GM19455 (cell line): Measurements from ENCODE around the gene ST8SIA4.

ENCODE experiments used
- ATAC-seq: cut with Tn5 transposase; IDR thresholded peaks from one replicate; pipeline ENCODE4 v1.9.1; 2021; ENCODE audit not compliant: unreplicated experiment

Gene ST8SIA4, protein sequence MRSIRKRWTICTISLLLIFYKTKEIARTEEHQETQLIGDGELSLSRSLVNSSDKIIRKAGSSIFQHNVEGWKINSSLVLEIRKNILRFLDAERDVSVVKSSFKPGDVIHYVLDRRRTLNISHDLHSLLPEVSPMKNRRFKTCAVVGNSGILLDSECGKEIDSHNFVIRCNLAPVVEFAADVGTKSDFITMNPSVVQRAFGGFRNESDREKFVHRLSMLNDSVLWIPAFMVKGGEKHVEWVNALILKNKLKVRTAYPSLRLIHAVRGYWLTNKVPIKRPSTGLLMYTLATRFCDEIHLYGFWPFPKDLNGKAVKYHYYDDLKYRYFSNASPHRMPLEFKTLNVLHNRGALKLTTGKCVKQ

DNA sequence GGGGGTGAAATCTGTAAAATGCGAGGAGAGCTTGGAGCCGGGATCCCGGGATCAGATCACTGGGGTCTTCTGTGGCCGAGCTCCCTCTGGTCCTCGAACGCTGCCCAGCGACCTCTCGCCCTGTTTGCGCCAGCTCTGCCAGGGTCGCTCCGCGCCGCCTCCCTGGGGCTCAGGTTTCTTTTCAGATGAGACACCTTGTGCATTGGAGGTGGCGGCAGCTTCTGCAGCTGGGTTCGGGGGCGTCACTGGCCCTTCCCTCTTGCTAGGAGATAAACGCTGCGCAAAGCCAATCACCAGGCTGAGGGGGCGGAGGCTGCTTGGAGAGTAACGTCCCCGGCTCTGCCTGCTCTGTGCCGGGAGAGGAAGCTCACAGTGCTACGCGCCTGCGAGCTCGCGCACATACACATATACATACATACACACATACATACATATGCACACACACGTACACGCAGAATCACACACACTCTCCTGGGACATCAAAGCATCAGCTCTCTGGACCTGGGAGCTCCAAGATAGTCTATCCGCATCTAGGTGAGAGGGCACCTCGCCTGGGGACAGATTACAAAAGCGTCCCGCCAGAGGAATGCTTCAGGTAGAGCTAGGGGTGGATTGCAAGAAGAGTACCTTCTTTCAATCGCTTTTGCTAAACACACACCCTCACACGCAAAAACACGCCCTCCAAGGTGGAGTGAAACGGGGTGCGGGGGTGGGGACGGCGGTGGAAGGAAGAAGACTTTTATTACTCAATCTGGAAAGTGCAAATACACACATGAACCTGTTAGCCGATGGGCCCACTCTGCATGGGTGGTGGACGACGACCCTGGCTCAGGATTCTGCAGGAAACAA is at the start of gene ST8SIA4:
Gene ST8SIA4 (minus strand): TSS at position 244 of the 849 bp plus-strand sequence. CDS start 327 bp downstream, outside the sequence.
- ATAC-seq, result peak; percentile 69

GRCh38 chr5:100950985-100951384 is 47.9 kb upstream of the ST8SIA4 start:
- ATAC-seq, result no peak

DNA sequence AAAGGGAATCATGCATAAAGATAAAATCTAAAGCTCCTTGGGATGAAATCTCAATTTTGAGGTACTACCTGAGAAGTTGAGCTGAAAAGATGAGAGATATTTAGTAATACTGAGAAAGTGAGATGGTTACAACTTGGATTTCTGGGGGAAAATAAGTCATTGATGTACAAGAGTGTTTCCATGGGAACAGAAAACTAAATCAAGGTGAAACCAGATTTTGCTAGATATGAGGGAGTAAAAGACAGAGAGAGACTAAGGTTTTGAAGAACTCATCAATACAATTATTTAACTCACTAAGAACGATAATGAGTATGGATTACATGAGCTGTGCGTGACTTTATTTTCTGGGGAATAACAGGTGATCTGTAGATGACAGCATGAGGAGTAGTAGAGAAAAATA is 10.2 kb upstream of the ST8SIA4 start:
- no peak for ATAC-seq

- ATAC-seq, result no peak
These were observed 6.0 kb upstream of the ST8SIA4 start for GRCh38 chr5:100909034-100909433.

GRCh38 chr5:100905259-100905914 is 2.3 kb upstream of the ST8SIA4 start:
- ATAC-seq, result no peak

DNA sequence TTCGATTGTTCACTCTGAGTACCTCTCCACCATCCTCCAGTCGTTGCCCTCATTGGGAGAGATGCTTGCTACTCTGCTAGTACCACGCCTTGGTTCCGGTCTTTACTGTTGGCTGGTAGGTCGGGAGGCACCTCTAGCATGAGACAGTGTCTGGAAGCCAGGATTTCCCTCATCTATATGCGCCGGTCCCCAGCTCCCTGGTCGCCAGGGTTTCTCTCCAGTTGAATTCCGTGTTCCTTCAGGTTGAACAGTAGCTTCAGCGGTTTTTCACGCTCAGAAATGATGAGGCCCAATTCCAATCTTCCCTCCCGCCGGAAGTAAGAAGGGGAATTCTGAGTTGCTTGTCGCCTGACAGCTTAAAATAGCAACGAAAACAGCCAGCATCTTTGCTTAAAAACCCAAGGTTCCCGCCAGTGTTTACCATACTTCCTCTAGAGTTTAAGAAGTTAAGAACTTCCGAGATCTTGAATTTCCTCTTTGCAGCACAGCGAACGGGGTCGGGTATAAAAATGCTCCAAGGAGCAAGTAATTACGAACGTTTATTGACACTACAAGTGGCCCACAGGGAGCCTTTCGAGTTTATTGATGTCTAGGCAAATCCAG is 1.3 kb upstream of the ST8SIA4 start:
- ATAC-seq, result peak; percentile 15

DNA sequence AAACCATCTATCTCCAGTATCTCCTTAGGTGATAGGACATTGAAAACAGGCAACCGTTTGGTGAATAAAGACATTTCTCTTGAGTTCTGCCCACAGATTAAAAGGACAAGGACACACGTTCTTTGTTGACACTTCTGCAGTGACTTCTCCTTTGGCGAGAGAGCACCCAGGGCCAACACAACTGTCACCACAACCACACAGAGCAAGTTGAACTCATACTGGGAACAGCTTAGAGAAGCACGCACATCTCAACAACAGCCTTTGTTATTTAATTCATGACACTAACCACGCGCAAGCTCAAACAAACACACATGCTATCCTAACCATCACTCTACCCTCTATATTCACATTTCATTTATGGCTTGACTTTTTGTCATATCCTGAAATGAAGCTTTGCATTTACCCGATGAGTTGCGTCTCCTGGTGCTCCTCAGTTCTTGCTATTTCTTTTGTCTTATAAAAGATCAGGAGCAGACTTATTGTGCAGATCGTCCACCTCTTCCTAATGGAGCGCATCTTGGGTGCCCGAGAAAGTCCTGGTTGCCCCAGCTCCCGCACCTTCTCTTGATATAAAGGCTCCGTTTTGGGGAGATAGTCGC is 543 bp downstream of the ST8SIA4 start:
- ATAC-seq, result no peak

DNA sequence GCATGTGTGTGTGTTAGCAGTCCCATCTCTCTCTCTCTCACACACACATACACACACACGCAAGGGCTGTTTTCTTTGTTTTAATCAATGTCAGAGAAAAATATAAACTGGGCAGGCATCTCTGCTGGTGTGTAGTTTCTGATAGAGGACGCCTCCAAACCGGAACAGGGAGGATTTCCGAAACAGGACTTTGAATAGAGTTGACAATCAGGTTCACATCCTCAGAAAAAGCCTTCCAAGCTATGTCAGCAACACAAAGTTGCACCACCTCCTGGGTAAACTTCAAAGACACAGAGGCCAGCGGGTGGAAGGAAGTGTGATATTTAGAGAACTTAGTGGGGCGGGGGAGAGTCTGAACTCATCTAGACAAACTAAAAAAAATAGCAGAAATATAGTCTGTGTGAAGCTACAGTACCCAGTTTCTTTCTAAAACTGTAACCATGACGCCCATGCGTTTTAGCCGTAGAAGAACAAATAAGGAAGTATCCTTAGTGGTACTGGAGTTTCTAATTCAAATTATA is 1.2 kb downstream of the ST8SIA4 start:
- ATAC-seq, result no peak

DNA sequence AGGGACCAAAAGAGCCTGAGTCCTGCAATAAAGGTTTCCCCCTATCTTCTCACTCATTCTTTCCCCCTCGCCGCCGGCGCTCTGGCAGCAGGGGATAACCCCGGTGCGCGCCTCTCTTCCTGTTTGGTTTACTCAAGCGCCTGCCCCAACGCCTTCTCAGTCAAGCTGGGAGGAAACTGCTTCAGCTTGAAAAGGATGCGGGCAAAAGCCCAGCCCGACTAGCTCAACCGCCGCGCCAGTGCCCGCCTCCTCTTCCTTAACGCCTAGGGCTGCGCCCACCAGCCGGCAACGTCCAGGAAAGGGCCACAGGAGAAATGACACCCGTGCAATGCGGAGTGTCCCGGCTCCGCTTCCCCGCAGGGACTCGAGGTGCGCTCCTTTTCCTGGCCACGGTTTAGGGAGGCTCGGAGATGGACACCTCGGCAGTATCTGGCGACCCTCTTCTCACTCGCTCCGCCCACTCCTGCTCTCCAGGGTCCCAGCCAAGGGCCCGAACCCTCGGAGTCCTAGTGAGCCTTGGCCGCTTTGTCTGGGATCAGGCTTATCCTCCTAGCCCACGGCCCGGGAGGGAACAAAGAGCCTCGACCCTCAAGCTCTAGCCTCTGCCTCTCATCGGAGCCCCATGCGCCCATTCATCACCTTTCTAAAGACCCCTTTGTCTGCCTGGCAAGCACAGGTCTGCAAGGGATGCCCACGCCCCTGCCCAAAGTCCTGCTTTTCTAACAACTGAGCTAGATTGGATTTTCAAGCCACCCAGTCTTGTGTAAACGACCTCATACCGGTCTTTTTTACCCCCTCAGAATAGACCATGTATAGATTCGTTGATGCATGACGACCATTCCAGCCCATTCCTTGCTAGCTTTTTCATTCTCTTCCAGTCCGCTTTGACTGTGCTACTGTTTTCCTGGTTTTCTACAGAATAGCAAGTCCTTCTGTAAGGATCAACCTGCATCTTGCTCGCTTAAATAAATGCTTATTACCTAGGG is 2.0 kb downstream of the ST8SIA4 start:
- peak; percentile 31 for ATAC-seq

DNA sequence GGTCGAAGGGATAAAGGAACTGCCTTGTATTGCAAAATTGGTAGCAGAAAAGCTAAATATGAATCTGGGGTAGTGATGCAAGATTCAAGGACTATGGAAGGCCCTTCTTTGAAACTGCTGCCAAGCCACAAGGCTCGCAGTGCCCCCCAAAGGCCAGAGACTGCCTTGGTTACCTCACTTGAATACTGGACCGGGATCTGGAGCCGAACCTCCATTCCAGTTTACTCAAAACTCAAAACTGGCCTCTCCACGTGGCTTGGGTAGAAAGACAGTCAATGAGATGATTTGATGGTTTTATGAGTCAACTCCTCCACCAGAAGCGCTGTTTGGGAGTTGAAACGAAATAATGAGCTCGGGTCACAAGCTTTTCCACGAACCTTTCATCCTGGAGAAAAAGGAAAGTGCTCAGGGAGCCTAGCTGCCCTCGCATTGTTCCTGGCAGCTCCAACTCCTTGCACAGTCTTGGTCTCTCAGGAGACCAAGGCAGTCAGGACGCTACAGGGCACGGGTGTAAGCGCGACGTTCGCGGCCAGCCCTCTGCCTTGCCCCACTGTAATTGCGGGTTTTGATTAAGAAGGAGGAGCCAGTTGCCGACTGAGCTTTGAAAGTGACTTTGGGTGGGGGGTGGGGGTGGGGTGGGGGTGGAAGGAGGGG is 2.8 kb downstream of the ST8SIA4 start:
- peak; percentile 8 for ATAC-seq

- no peak for ATAC-seq
These were observed 3.4 kb downstream of the ST8SIA4 start for GRCh38 chr5:100899675-100900074.

DNA sequence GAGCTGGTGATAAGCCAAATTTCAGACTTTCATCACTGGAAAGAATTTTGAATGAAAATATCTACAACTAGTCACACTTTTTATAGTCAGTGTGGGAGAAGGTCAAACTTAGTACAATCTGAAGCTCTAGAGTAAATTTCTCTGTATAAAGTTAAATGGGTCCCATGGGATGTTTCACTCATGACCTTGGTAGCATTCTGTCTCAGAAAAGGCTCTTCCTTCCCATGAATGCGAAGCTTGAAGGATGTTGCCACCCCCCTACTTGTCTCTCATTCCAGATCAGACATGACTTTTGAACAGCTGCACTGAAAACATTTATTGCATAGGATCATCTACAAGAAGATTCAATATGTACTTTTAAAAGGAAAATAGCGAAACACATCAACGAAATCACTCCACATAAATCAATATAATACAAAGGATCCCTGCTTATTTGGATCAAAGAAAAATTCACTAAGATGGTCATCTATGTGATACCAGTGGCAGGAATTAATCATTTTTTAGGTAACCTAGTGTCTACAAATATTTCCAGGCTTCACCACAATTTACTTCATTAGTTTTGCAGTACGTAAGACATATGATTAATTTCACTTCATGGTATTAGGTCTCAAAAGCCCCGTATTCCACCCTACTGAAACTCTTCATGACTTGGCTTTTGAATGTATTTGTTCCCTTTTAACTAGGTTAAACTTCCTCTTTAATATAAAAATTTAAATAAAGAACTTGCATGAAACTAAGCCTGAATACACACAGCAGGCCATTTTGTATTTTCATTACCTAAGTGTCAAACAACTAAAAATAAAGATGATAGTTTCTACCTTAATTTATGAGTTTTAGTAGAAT is 4.4 kb downstream of the ST8SIA4 start:
- ATAC-seq, result no peak

GRCh38 chr5:100896054-100896453 is 7.0 kb downstream of the ST8SIA4 start:
- ATAC-seq, result no peak

GRCh38 chr5:100890461-100891008 is 12.5 kb downstream of the ST8SIA4 start:
- ATAC-seq, result peak; percentile 67

DNA sequence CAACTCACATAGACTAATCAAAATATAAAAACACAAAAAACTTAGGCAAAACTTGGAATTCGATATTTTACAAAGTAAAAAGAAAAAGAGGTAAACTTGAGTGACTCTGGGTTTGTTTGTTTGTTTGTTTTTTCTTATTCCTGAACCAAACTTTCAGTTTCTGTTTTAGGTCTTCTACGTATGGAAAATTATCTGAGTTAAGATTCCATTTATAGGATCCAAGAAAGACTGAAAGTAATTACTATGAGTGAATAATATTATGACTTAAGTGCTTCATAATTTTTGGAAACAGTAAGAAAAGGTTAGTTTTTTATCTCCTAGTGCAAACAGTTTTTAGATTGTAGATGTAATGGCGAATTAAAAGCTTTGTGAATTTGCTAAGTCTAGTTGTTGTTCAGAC is 13.2 kb downstream of the ST8SIA4 start:
- no peak for ATAC-seq

DNA sequence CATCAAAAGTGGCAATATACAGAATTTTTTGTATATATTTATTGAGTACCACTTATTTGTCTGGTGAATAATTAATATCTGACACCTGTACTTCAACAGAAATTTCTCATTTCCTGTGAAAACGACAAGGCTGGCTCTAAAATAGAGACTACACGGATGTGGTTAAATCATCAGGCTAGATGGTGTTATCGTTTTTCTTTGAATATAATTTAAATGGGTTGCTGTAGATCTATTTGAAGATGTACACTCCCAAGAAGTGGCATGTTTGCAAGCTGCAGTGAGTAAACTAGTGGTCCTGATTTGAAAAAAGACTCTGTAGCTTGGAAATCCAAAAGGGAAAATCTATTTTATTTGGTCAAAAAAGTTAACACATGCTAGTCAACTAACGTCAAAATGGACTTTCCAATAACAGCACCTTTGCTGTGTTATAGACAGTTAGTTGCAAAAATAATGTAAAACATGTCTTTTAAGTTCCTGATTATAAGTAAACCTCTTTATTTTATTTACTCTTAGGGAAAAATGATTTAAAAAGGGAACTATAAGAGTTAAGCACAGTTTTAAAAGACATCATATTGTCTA is 13.8 kb downstream of the ST8SIA4 start:
- peak; percentile 56 for ATAC-seq

GRCh38 chr5:100877274-100877673 is 25.8 kb downstream of the ST8SIA4 start:
- ATAC-seq, result no peak
